GM12872 (cell line): Measurements from ENCODE around the gene TACC2.
A peak's percentile ranks its signal among the peaks of the same experiment; 100 is the strongest.

Experiments used
- TF ChIP-seq, protein P1 (sequence below): IDR thresholded peaks from 3 replicates; pipeline ENCODE4 v1.5.1; 2011; ENCODE audit warnings: low read depth, mild to moderate bottlenecking, low read length, moderate library complexity; ENCODE audit not compliant: insufficient read depth

The TACC2 gene

DNA sequence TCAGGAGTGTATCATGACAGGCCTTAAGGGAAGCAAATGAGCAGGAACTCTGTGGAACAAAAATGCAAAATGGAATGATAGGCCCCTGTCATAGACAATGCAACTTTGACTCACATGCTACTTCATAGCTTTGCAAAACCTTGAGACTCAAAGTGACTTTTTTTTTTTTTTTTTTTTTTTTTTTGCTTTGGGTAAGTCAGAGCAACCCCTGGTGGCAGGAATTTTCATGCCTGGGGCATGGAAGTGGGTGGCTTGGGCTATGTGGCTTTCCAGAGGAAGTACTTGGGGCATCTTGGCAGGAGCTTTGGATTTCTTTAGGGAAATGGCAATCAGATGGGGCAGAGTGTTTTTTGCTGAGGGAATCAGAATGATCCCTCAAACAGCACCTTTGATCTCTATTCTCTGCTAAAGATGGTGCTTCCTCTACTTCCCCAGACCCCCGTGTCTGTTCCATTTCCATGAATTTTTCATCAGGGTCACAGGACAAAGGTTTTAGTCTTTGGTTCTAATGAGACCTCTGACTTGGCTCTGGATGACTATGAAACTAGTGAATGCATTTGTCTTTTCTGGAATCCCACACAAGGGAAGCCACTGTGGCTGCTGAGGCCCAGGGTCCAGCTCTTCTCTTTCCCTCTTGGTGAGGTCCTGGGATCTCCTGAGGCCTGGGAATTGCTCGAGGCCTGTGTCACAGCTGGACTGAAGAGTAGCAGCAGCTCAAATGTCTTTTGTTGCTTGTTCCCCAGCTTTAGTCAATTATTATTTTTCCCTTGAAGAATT, 62.8 kb downstream of the TACC2 start:
- TF ChIP-seq, protein P1, sequence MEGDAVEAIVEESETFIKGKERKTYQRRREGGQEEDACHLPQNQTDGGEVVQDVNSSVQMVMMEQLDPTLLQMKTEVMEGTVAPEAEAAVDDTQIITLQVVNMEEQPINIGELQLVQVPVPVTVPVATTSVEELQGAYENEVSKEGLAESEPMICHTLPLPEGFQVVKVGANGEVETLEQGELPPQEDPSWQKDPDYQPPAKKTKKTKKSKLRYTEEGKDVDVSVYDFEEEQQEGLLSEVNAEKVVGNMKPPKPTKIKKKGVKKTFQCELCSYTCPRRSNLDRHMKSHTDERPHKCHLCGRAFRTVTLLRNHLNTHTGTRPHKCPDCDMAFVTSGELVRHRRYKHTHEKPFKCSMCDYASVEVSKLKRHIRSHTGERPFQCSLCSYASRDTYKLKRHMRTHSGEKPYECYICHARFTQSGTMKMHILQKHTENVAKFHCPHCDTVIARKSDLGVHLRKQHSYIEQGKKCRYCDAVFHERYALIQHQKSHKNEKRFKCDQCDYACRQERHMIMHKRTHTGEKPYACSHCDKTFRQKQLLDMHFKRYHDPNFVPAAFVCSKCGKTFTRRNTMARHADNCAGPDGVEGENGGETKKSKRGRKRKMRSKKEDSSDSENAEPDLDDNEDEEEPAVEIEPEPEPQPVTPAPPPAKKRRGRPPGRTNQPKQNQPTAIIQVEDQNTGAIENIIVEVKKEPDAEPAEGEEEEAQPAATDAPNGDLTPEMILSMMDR = peak; percentile 11; the same call in 1 of the 3 replicates

DNA sequence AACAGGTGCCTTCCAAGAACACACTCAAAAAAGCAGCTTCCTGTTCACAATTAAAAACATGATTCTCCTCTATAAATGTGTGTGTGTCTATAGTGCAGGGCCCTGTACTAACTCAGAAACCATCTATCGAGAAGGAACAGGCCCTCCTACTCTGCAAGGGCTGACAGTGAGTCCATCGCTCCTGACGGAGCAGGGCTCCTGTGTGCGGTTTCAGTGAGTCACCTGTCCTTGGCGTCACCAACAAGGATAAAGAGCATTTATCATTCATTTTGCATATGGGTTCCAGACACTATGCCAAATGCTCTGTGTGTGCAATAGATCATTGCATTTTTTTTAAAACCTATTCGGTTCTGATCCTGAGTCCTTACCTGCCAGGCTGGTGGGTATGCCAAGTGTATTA, 63.7 kb downstream of the TACC2 start:
- TF ChIP-seq, protein P1 = no peak

DNA sequence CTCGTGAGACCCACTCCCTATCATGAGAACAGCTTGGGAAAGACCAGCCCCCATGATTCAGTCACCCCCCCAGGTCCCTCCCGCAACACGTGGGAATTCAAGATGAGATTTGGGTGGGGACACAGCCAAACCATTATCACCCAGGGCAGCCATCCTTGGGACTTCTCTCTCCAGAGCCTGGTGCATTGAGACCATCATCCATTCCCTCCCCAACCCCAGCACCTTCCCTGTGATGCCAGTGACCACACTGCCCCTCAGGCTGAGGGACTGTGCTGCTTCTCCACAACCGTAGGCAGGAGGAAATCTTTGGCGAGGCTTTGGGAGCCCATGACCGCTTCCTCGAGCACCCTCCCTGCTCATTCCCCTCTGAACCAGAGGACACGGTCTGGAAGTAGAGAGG, 64.4 kb downstream of the TACC2 start:
- TF ChIP-seq, protein P1 = no peak

DNA sequence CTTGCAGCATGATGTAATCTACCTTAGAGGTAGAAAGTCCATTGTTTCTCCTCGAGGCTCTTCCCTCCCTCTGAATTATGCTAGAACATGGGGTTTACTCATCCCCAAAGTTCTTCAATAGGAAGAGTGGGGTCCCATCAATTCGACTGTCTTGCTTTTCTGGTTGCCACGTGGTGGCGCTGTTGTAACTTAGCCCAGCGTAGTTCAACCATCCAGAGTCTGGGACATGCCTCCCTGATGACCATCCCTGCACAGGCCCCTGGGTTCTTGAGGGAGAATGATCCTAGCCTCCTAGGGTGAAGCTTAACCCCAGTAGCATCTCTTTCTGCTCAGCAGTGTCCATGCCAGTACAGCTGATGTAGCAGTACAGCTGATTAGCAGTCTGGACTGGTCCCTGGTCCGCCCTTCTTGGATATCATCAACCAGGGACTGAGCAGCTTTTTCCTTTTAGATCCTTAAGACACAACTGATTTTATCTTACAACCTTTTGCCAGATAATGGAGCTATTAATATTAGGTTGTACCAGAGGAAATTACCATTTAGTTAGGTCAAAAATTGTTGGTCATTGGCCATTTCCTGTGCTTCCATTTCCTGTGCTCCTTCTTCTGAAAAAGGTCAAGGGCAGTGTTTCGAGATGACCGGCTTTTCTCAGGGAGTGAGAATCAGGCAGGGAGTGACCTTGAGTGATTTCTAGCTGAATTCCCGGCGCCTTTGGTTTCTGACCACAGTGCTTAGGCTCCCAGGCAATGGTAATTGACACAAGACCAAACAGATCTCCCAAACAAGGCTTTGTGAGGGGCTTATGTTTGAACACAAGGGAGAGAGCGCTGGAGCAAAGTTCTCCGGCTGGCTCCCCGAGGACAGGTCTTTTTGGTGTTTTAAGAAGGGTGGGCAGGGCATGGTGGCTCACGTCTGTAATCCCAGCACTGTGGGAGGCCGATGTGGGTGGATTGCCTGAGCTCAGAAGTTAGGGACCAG, 65.4 kb downstream of the TACC2 start:
- TF ChIP-seq, protein P1 = peak; percentile 57

DNA sequence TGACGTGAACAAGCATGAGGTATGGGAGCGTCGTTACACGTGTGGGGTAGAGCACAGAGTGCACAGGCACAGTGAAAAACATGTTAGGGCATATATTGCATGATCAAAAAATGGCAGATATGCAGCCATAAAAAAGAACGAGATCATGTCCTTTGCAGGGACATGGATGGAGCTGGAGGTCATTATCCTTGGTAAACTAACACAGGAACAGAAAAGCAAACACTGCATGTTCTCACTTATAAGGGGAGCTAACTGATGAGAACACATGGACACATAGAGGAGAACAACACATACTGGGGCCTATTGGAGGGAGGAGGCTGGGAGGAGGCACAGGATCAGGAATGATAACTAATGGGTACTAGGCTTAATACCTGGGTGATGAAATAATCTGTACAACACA, 66.3 kb downstream of the TACC2 start:
- TF ChIP-seq, protein P1 = no peak

DNA sequence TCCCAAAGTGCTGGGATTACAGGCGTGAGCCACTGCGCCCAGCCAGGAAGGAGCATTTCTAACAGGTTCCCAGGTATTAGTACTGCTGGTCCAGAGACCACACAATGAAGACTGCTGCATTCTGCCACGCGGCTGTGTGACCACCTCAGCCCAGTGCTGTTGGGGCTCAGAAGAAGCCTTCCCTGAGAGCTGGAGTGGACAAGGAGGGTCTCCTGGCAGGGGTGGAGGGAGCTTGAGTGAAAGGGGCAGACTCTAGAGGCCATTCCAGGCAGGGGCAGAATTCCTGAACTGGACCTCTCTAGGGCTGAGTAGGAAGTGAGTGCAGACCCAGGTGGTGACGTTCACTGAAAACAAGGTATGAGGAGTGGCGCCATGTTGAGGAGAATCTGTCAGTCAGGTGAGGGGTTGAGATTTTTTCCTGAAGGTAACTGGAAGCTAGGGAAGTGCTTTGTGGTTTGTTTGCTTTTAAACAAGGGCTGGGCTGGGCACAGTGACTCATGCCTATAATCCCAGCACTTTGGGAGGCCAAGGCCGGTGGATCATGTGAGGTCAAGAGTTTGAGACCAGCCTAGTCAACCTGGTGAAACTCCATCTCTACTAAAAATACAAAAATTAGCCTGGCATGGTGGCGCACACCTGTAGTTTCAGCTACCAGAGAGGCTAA, 67.6 kb downstream of the TACC2 start:
- TF ChIP-seq, protein P1 = no peak
